ENCODE results near the gene RALY. TPM values are rescaled to one million over a fixed set of nuclear protein-coding genes. Genes with fewer than 3 reads are reported as not detected.

Gene RALY
- total RNA-seq, 4 donors from 2014 or later: 23.2 to 101 (median 87.5) TPM

GRCh38 chr20:34091637-34092200, 98.0 kb downstream of the RALY start:
- Histone ChIP-seq H3K4me3 (no peak overlapping the region), H3K9me3 (no peaks in the 10 kb centered on the region), H3K27ac (no peak overlapping the region), H3K36me3 (no peaks in the 10 kb centered on the region), H3K4me1 (no peaks in the 10 kb centered on the region), H3K27me3 (no peaks in the 10 kb centered on the region)
- intact Hi-C loops (cut with DNase I; ENCODE audit: low total_unique reads): no loop called here
- TF ChIP-seq POLR2A (IDR thresholded peaks at IDR 0.05) (no peak), CTCF (IDR thresholded peaks at IDR 0.05) (no peak)
- no peak for DNase-seq

DNA sequence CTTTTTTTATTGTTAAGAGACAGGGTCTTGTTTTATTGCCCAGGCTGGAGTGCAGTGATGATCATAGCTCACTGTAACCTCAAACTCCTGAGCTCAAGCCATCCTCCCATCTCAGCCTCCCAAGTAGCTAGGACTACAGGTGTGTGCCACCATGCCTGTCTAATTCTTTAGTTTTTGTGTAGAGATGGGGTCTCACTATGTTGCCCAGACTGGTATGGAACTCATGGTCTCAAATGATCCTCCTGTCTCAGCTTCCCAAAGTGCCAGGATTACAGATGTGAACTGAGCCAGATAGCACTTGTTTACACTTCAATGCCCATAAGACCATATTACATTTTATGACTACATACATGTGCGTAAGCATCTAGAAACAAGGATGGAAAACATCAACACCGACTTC, 100.2 kb downstream of the RALY start:
- no peaks in the 10 kb centered on the region for H3K9me3 ChIP-seq
- H3K4me3 ChIP-seq: no peak overlapping the region
- TF ChIP-seq CTCF (IDR thresholded peaks at IDR 0.05): no peak
- TF ChIP-seq POLR2A (IDR thresholded peaks at IDR 0.05): no peak
- no peaks in the 10 kb centered on the region for H3K27me3 ChIP-seq
- intact Hi-C loops (cut with DNase I; ENCODE audit: low total_unique reads): no loop called here
- H3K4me1 ChIP-seq: no peaks in the 10 kb centered on the region
- H3K36me3 ChIP-seq: no peaks in the 10 kb centered on the region
- no peak overlapping the region for H3K27ac ChIP-seq
- no peak for DNase-seq

DNA sequence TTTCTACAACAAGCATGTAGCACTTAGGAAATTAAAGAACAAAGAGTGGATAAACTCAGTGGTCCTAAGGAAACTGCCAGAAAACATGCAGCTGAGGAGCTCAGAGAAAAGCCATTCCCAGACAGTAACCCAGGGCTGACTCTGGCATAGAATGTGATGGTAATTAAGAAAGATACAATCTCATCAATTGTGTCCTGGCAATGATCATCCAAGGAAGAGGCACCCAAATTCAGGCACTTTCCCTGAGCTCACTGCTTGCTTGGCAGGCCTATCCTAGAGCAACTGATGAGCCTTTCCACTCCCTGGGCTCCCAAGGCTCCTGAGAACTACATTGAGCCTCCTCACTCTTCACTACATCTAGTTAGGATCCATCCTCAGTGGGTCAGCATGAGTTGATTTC, 102.1 kb downstream of the RALY start:
- H3K4me3 ChIP-seq: no peak overlapping the region
- no peaks in the 10 kb centered on the region for H3K36me3 ChIP-seq
- H3K4me1 ChIP-seq: no peaks in the 10 kb centered on the region
- no peak for TF ChIP-seq POLR2A (IDR thresholded peaks at IDR 0.05)
- TF ChIP-seq CTCF (IDR thresholded peaks at IDR 0.05): no peak
- intact Hi-C loops (cut with DNase I; ENCODE audit: low total_unique reads): no loop called here
- DNase-seq: no peak
- no peaks in the 10 kb centered on the region for H3K27me3 ChIP-seq
- no peaks in the 10 kb centered on the region for H3K9me3 ChIP-seq
- H3K27ac ChIP-seq: no peak overlapping the region

DNA sequence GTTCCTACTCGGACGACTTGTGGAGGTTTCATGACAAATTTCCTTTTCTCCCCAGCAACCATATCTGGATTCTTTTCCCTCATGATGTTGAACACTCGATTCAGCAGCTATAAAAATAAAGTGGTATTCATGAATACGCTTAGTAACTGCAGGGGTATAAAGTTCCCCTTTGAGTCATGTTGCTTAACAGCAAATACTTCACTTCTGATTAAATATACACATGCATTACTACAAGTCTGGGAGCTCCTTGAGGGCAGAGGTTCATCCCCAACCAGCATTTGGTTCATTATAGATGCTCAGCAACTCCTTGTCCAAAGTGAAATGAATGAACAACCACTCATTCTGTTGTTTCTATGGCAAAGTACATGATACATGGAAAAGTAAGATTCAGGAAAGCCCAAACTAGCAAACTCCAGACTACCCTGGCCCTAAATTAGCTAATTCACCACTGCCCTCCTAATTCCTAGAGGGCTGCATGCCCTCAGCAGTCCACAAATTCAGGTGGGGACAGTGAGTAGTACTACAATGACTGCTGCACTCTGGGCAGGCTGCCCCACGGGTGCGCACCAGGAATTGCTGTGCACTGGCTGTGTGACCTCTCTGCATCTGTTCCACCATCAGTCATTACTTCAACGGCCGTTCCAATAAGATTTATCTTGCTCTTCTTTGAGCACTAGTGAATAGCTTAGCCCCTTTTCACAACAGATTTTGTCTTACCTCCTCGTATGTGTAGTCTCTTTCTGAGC, 103.2 kb downstream of the RALY start:
- no peak for TF ChIP-seq CTCF (IDR thresholded peaks at IDR 0.05)
- TF ChIP-seq POLR2A (IDR thresholded peaks at IDR 0.05): no peak
- intact Hi-C loops (cut with DNase I; ENCODE audit: low total_unique reads): no loop called here
- H3K4me3 ChIP-seq: no peak overlapping the region
- H3K27me3 ChIP-seq: no peaks in the 10 kb centered on the region
- no peak for DNase-seq
- H3K27ac ChIP-seq: no peak overlapping the region
- H3K4me1 ChIP-seq: no peaks in the 10 kb centered on the region
- H3K36me3 ChIP-seq: no peaks in the 10 kb centered on the region
- no peaks in the 10 kb centered on the region for H3K9me3 ChIP-seq

- Histone ChIP-seq H3K9me3 (no peaks in the 10 kb centered on the region), H3K4me1 (no peaks in the 10 kb centered on the region), H3K4me3 (no peak overlapping the region), H3K27ac (no peak overlapping the region), H3K36me3 (no peaks in the 10 kb centered on the region), H3K27me3 (no peaks in the 10 kb centered on the region)
- intact Hi-C loops (cut with DNase I; ENCODE audit: low total_unique reads): no loop called here
- DNase-seq: no peak
- TF ChIP-seq POLR2A (IDR thresholded peaks at IDR 0.05): no peak
Measured at GRCh38 chr20:34098570-34098969, 104.9 kb downstream of the RALY start.

Data from uterus (tissue), 4 donors.